Kidney (tissue), 14 donors: Measurements from ENCODE around the gene TMEM245. TPM values are rescaled to one million over a fixed set of nuclear protein-coding genes. Genes with fewer than 3 reads are reported as not detected.

ENCODE experiments used
- DNase-seq, 5 donors: peaks; one replicate each; pipeline ENCODE4 v3.0.0-alpha.2; 2013 to 2020
- FAIRE-seq: peaks from 2 replicates; lab custom pipeline; 2012; peaks lifted over from hg19 to GRCh38; lab: Jason Lieb, UNC
- H3K27ac ChIP-seq, 2 donors: one replicate each; pipeline ENCODE4 v1.7.0; 2013; ENCODE audit warnings: low read depth in 2 of 2, low read length in 2 of 2, inconsistent platforms in 1 of 2
- H3K27me3 ChIP-seq: one replicate; pipeline ENCODE4 v1.7.1; 2013; ENCODE audit warnings: low read length, inconsistent platforms; ENCODE audit not compliant: control insufficient read depth, insufficient read depth
- H3K36me3 ChIP-seq, 3 donors: one replicate each; pipeline versions ENCODE4 v1.7.0 to v1.7.1; 2013; ENCODE audit warnings: low read length in 3 of 3, control low read depth in 1 of 3, inconsistent platforms in 1 of 3; ENCODE audit not compliant: insufficient read depth in 3 of 3, control insufficient read depth in 2 of 3
- H3K4me1 ChIP-seq, 3 donors: one replicate each; pipeline versions ENCODE4 v1.7.0 to v1.7.1; 2013; ENCODE audit warnings: low read length in 3 of 3, inconsistent platforms in 1 of 3, low read depth in 1 of 3; ENCODE audit not compliant: control insufficient read depth in 2 of 3, insufficient read depth in 2 of 3
- H3K4me3 ChIP-seq, 3 donors: one replicate each; pipeline versions ENCODE4 v1.7.0 to v1.8.1; 2013; ENCODE audit warnings: low read length in 3 of 3, control low read depth in 1 of 3, inconsistent platforms in 1 of 3
- H3K9ac ChIP-seq, 3 donors: one replicate each; pipeline versions ENCODE4 v1.7.0 to v1.7.1; 2013; ENCODE audit warnings: low read length in 3 of 3, control low read depth in 1 of 3, inconsistent platforms in 1 of 3
- H3K9me3 ChIP-seq, 3 donors: one replicate each; pipeline versions ENCODE4 v1.7.0 to v1.7.1; 2013; ENCODE audit warnings: low read length in 3 of 3, control low read depth in 1 of 3, inconsistent platforms in 1 of 3; ENCODE audit not compliant: control insufficient read depth in 2 of 3, insufficient read depth in 1 of 3
- CTCF ChIP-seq: IDR thresholded peaks from 3 replicates; pipeline ENCODE4 v1.5.1; 2012; ENCODE audit warnings: mild to moderate bottlenecking, moderate library complexity, borderline replicate concordance; ENCODE audit not compliant: insufficient read depth; ENCODE audit errors: extremely low read depth
- intact Hi-C: fragments of 100-400 bp; cut with DNase I; formaldehyde crosslinking; loops from one replicate; pipeline ENCODE4 v1.11.1; 2022
- polyA plus RNA-seq: library from polyadenylated mRNA; stranded (reverse); fragments of 350-450 nt; fragmentation: Illumina TruSeq; extraction: RNeasy Lipid Tissue Mini Kit (QIAGEN cat#74804); gene quantifications from one replicate; pipeline ENCODE4 v1.2.3, GENCODE V29; 2014; ENCODE audit warnings: low read depth, low replicate concordance; ENCODE audit not compliant: insufficient read depth
- total RNA-seq: library from RNA; stranded (reverse); fragmentation: NEBNext Ultra II Directional; extraction: Animal tissue kit (Norgen Biotek cat#: 25700); gene quantifications from one replicate; pipeline ENCODE4 v1.2.1, GENCODE V29; 2021
- donor health status: control.
- donor health status: control.
- donor health status: control.
- donor health status: control.
- donor health status: control.
- donor health status: DM: yes; HTN: yes; CAD: no.
- donor health status: Normal renal cell carcinoma (clear cell type).

Gene TMEM245
- total and polyA plus RNA-seq, 2 donors from 2014 or later, result 23.5 to 69.5 TPM

GRCh38 chr9:109163194-109163593 lies 43.4 kb upstream of the TMEM245 start:
- no peaks in the 10 kb centered on the region for H3K27me3 ChIP-seq
- FAIRE-seq, result no peak
- intact Hi-C loops, result no loop called here
- DNase-seq, result no peak
- no peak overlapping the region for H3K9ac ChIP-seq
- H3K4me3 ChIP-seq, result no peak overlapping the region
- H3K36me3 ChIP-seq, result no peaks in the 10 kb centered on the region
- H3K4me1 ChIP-seq, result no peaks in the 10 kb centered on the region
- no peak for TF ChIP-seq CTCF
- no peaks in the 10 kb centered on the region for H3K9me3 ChIP-seq
- no peak overlapping the region for H3K27ac ChIP-seq

- H3K4me3 ChIP-seq, result no peak overlapping the region
These were observed 42.9 kb upstream of the TMEM245 start for GRCh38 chr9:109162677-109163076.

GRCh38 chr9:109161471-109161870 lies 41.7 kb upstream of the TMEM245 start:
- FAIRE-seq (no peak), DNase-seq (no peak)
- no peaks in the 10 kb centered on the region for H3K9me3 ChIP-seq
- no peak overlapping the region for H3K27ac ChIP-seq
- intact Hi-C loops, result no loop called here
- no peaks in the 10 kb centered on the region for H3K4me1 ChIP-seq
- no peak overlapping the region for H3K4me3 ChIP-seq
- H3K9ac ChIP-seq, result no peak overlapping the region
- H3K27me3 ChIP-seq, result no peaks in the 10 kb centered on the region
- no peak for TF ChIP-seq CTCF
- no peaks in the 10 kb centered on the region for H3K36me3 ChIP-seq

More at GRCh38 chr9:109162677-109163076, 42.9 kb upstream of the TMEM245 start:
- Histone ChIP-seq H3K9ac (no peak overlapping the region), H3K36me3 (no peaks in the 10 kb centered on the region), H3K9me3 (no peaks in the 10 kb centered on the region), H3K27ac (no peak overlapping the region), H3K4me1 (no peaks in the 10 kb centered on the region), H3K27me3 (no peaks in the 10 kb centered on the region)
- intact Hi-C loops, result no loop called here
- no peak for TF ChIP-seq CTCF
- FAIRE-seq, result no peak
- DNase-seq, result no peak

- FAIRE-seq (no peak), DNase-seq (no peak)
- Histone ChIP-seq H3K36me3 (no peaks in the 10 kb centered on the region), H3K9ac (no peak overlapping the region), H3K27me3 (no peaks in the 10 kb centered on the region), H3K4me1 (no peaks in the 10 kb centered on the region), H3K9me3 (no peaks in the 10 kb centered on the region), H3K27ac (no peak overlapping the region), H3K4me3 (no peak overlapping the region)
- intact Hi-C loops, result no loop called here
- TF ChIP-seq CTCF, result no peak
These were observed 39.8 kb upstream of the TMEM245 start for GRCh38 chr9:109159583-109159982.
